ENCODE measurements around the gene PJA2. TPM values are rescaled to one million over a fixed set of nuclear protein-coding genes. Genes with fewer than 3 reads are reported as not detected.

The PJA2 gene
- total and polyA plus RNA-seq, 11 donors = 19.0 to 108 (median 85.3) TPM

DNA sequence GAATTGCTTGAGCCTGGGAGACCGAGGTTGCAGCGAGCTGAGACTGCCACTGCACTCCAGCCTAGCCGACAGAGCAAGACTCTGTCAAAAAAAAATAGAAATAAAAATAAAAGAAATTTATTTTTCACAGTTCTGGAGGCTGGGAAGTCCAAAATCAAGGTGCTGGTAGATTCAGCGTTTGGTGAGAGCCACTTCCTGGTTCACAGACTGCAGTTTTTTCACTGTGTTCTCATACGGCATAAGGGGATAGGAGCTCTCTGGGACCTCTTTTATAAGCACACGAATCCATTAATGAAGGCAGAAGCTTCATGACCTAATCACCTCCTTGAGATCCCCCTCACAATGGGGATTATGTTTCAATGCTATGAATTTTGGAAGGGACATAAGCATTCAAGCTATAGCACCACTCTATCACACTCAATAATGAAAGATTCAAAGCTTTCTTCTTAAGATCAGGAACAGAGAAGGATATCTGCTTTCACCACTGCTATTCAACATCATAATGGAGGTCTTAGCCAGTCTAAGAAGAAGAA lies 5.3 kb downstream of the PJA2 start:
- no peak for DNase-seq
- Histone ChIP-seq H3K4me1 (peaks cover 9 to 76% (median 49%) of the 10 kb centered on the region in 12 donors), H3K27me3 (no peaks in the 10 kb centered on the region), H3K4me3 (no peak overlapping the region), H3K36me3 (peaks cover 0 to 12% (median 0%) of the 10 kb centered on the region in 9 donors), H3K9me3 (peaks cover 0 to 13% (median 0%) of the 10 kb centered on the region in 12 donors), H3K27ac (peak overlapping the region in 1 of 12 donors; percentile 33)
- intact Hi-C loops (cut with DNase I) = loop anchor here in 2 of 10 donors (10.0 kb wide), 2 partner anchors 660 to 1020 kb away; partner anchors contain the start of genes FBXL17 (in 1 of the 2) and FER (in 1 of the 2)
- ATAC-seq = no peak
- WGBS, 4 donors = 81 to 93% (median 85%) methylated on average over 6 of the region's 6 CpGs
- no peak for TF ChIP-seq POLR2A (IDR thresholded peaks at IDR 0.05)
- TF ChIP-seq, protein P1, sequence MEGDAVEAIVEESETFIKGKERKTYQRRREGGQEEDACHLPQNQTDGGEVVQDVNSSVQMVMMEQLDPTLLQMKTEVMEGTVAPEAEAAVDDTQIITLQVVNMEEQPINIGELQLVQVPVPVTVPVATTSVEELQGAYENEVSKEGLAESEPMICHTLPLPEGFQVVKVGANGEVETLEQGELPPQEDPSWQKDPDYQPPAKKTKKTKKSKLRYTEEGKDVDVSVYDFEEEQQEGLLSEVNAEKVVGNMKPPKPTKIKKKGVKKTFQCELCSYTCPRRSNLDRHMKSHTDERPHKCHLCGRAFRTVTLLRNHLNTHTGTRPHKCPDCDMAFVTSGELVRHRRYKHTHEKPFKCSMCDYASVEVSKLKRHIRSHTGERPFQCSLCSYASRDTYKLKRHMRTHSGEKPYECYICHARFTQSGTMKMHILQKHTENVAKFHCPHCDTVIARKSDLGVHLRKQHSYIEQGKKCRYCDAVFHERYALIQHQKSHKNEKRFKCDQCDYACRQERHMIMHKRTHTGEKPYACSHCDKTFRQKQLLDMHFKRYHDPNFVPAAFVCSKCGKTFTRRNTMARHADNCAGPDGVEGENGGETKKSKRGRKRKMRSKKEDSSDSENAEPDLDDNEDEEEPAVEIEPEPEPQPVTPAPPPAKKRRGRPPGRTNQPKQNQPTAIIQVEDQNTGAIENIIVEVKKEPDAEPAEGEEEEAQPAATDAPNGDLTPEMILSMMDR (IDR thresholded peaks at IDR 0.05) = no peak

DNA sequence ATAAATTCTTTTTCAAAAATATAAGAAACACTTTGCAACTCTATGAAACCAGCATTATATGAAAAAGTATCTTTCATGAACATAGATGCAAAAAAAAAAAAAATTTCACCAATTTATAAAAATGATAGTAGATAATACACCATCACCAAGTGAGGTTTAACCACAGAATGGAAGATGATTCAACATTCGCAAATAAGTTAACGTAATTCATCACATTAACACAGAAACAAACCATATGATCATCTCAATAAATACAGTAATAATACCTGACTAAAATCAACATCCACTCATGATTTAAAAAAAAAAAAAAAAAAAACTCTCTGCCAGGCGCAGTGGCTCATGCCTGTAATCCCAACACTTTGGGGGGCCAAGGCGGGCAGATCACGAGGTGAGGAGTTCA lies 6.3 kb downstream of the PJA2 start:
- Histone ChIP-seq H3K4me1 (peaks cover 9 to 81% (median 58%) of the 10 kb centered on the region in 12 donors), H3K9me3 (peaks cover 0 to 13% (median 0%) of the 10 kb centered on the region in 12 donors), H3K27ac (no peak overlapping the region), H3K36me3 (peaks cover 0 to 13% (median 0%) of the 10 kb centered on the region in 9 donors), H3K4me3 (no peak overlapping the region), H3K27me3 (no peaks in the 10 kb centered on the region)
- DNase-seq (no peak), ATAC-seq (no peak)
- intact Hi-C loops (cut with DNase I) = loop anchor here in 2 of 10 donors (10.0 kb wide), 2 partner anchors 659 to 1019 kb away; partner anchors contain the start of genes FBXL17 (in 1 of the 2) and FER (in 1 of the 2)
- WGBS, 4 donors = 88 to 98% (median 96%) methylated on average over 5 of the region's 5 CpGs
- TF ChIP-seq, protein P1 (IDR thresholded peaks at IDR 0.05) = no peak
- no peak for TF ChIP-seq POLR2A (IDR thresholded peaks at IDR 0.05)

GRCh38 chr5:109399092-109399759 lies 10.5 kb downstream of the PJA2 start:
- Histone ChIP-seq H3K36me3 (peaks cover 0 to 10% (median 0%) of the 10 kb centered on the region in 9 donors), H3K27me3 (no peaks in the 10 kb centered on the region), H3K4me3 (no peak overlapping the region), H3K9me3 (peaks cover 0 to 7% (median 0%) of the 10 kb centered on the region in 12 donors), H3K4me1 (peaks cover 0 to 74% (median 36%) of the 10 kb centered on the region in 12 donors), H3K27ac (peak overlapping the region in 3 of 12 donors; percentile 41 to 60 (median 46))
- no peak for TF ChIP-seq POLR2A (IDR thresholded peaks at IDR 0.05)
- TF ChIP-seq, protein P1 (IDR thresholded peaks at IDR 0.05) = no peak
- DNase-seq (no peak), ATAC-seq (peak; percentile 91 to 96 (median 94))
- intact Hi-C loops (cut with DNase I) = no loop called here
- 51 to 63% (median 56%) methylated on average over 6 of the region's 6 CpGs for WGBS, 4 donors

DNA sequence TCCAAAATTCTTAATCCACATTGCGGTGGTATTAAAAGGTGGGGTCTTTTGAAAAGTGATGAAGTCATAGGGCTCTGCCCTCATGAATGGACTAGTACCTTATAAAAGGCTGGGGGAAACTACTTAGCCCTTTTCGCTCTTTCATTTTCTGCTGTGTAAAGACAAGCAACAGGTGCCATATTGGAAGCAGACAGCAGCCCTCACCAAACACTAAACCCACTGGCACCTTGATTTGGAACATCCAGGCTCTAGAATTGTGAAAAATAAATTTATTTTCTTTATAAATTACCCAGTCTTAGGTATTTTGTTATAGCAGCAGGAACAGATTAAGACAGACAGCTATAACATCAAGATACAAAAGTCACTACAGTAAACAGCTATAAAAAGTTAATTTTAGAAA lies 12.8 kb downstream of the PJA2 start:
- no peaks in the 10 kb centered on the region for H3K27me3 ChIP-seq
- no peak overlapping the region for H3K27ac ChIP-seq
- H3K36me3 ChIP-seq = peaks cover 0 to 8% (median 0%) of the 10 kb centered on the region in 9 donors
- intact Hi-C loops (cut with DNase I) = no loop called here
- no peak overlapping the region for H3K4me3 ChIP-seq
- H3K9me3 ChIP-seq = peaks cover 0 to 6% (median 0%) of the 10 kb centered on the region in 12 donors
- ATAC-seq = no peak
- WGBS, 4 donors = 44 to 100% (median 84%) methylated on average over 2 of the region's 2 CpGs
- peaks cover 0 to 79% (median 28%) of the 10 kb centered on the region in 12 donors for H3K4me1 ChIP-seq
- no peak for TF ChIP-seq POLR2A (IDR thresholded peaks at IDR 0.05)
- TF ChIP-seq, protein P1 (IDR thresholded peaks at IDR 0.05) = no peak
- DNase-seq = no peak

Data from heart left ventricle (tissue), 16 donors.